K562 (cell line): ENCODE measurements around the gene IL6ST. TPM values are rescaled to one million over a fixed set of nuclear protein-coding genes. Genes with fewer than 3 reads are reported as not detected.

Source experiments
- ATAC-seq: fragments of 200-7000 bp; cut with Tn5 transposase; 3 replicates; pipeline ENCODE4 v1.9.1; 2020; ENCODE audit warnings: moderate library complexity
- BruUV-seq: library from RNA; stranded (reverse); fragments of 400-500 nt; replicated peaks from 2 replicates; lab custom pipeline; 2021; lab: Mats Ljungman, UMichigan
- CTCF ChIA-PET: fragments of 300-600 bp; formaldehyde crosslinking; extraction: SDS; loops from one replicate; lab custom pipeline; 2021; ENCODE audit warnings: low intra/inter-chr PET ratio; lab: Yijun Ruan, JAX
- POLR2A ChIA-PET: fragments of 300-600, 350-650 bp; sonication (Branson Sonifier 250); formaldehyde crosslinking; extraction: SDS; loops from one replicate; lab custom pipeline; 2021; ENCODE audit warnings: antibody characterized with exemption, inconsistent platforms; lab: Yijun Ruan, JAX
- DNase-seq, 4 experiments: peaks; one replicate each; pipeline versions ENCODE4 v3.0.0 to v3.0.0-alpha.2; 2011 to 2018; ENCODE audit warnings: low spot score in 3 of 4, mixed read lengths in 3 of 4; ENCODE audit errors: extremely low read depth in 1 of 4
- FAIRE-seq: peaks from 2 replicates; lab custom pipeline; 2011; peaks lifted over from hg19 to GRCh38; lab: Jason Lieb, UNC
- H2AFZ ChIP-seq: 2 replicates; pipeline ENCODE4 v1.6.0; 2011; ENCODE audit warnings: low read depth, low read length, control low read depth, inconsistent platforms
- H3K27ac ChIP-seq: fragments of 200-600 bp; 3 replicates; pipeline ENCODE4 v1.8.0; 2011; ENCODE audit warnings: low read depth, mild to moderate bottlenecking, control low read depth, inconsistent platforms, low read length, moderate library complexity, mixed read lengths; ENCODE audit errors: extremely low read depth
- H3K27me3 ChIP-seq, 2 experiments: fragments of 300-600 bp in 1 of 2; 2 replicates in 1 of 2; 3 replicates in 1 of 2; pipeline versions ENCODE4 v1.6.0 to v1.8.0; 2011; ENCODE audit warnings: inconsistent platforms in 2 of 2, low read length in 2 of 2, mild to moderate bottlenecking in 1 of 2, mixed read lengths in 1 of 2, moderate library complexity in 1 of 2; ENCODE audit not compliant: control insufficient read depth in 2 of 2, insufficient read depth in 2 of 2
- H3K36me3 ChIP-seq: fragments of 300-600 bp; 3 replicates; pipeline ENCODE4 v1.8.0; 2011; ENCODE audit warnings: mild to moderate bottlenecking, low read length, inconsistent platforms; ENCODE audit not compliant: control insufficient read depth, insufficient read depth
- H3K4me1 ChIP-seq, 2 experiments: fragments of 200-600 bp in 1 of 2; replicated peaks in 1 of 2; 2 replicates in 1 of 2; 3 replicates in 1 of 2; pipeline versions ENCODE4 v1.5.1 to v1.8.0; 2011; ENCODE audit warnings: inconsistent platforms in 2 of 2, low read length in 2 of 2, mild to moderate bottlenecking in 1 of 2, mixed read lengths in 1 of 2, moderate library complexity in 1 of 2; ENCODE audit not compliant: control insufficient read depth in 2 of 2, insufficient read depth in 2 of 2
- H3K4me2 ChIP-seq: 2 replicates; pipeline ENCODE4 v1.6.1; 2011; ENCODE audit warnings: low read length, control low read depth, inconsistent platforms, mixed read lengths; ENCODE audit not compliant: insufficient read depth
- H3K4me3 ChIP-seq: fragments of 200-600 bp; sonication (generic), shearing (Covaris generic); 2 replicates; pipeline ENCODE4 v1.5.1; 2016; ENCODE audit warnings: control low read depth, inconsistent platforms
- H3K79me2 ChIP-seq: fragments of 200-600 bp; 3 replicates; pipeline ENCODE4 v1.8.0; 2011; ENCODE audit warnings: low read length, inconsistent platforms; ENCODE audit not compliant: control insufficient read depth, insufficient read depth
- H3K9ac ChIP-seq, 2 experiments: 2 replicates each; pipeline versions ENCODE4 v1.6.0 to v1.6.1; 2011; ENCODE audit warnings: low read depth in 2 of 2, low read length in 2 of 2, control low read depth in 1 of 2, inconsistent platforms in 1 of 2, mild to moderate bottlenecking in 1 of 2, mixed read lengths in 1 of 2; ENCODE audit not compliant: insufficient read depth in 1 of 2
- H3K9me1 ChIP-seq: one replicate; pipeline ENCODE4 v1.6.0; 2011; ENCODE audit warnings: inconsistent platforms, mild to moderate bottlenecking, low read length, moderate library complexity; ENCODE audit not compliant: control insufficient read depth, insufficient read depth
- H3K9me3 ChIP-seq: replicated peaks from 2 replicates; pipeline ENCODE4 v1.5.1; 2011; ENCODE audit warnings: low read depth, low read length, inconsistent platforms; ENCODE audit not compliant: control insufficient read depth, insufficient read depth
- H4K20me1 ChIP-seq: replicated peaks from 2 replicates; pipeline ENCODE4 v1.6.1; 2011; ENCODE audit warnings: low read length, inconsistent platforms, mixed read lengths; ENCODE audit not compliant: control insufficient read depth, insufficient read depth
- CREM ChIP-seq: IDR thresholded peaks from 2 replicates; pipeline ENCODE4 v1.6.1; 2014; ENCODE audit warnings: antibody characterized with exemption, low read depth
- IRF2 ChIP-seq: sonication (generic); formaldehyde crosslinking; IDR thresholded peaks from 2 replicates; pipeline ENCODE4 v1.8.1; 2022; ENCODE audit warnings: mild to moderate bottlenecking, missing genetic modification reagents
- NCOA1 ChIP-seq: fragments of 450-650 bp; IDR thresholded peaks from 2 replicates; pipeline ENCODE4 v1.6.1; 2016; ENCODE audit warnings: low read depth
- SRSF7 ChIP-seq: fragments of 200-400 bp; formaldehyde crosslinking; optimal IDR thresholded peaks from 2 replicates; pipeline ENCODE3; 2017; ENCODE audit warnings: mild to moderate bottlenecking, low read depth, low read length
- U2AF1 ChIP-seq: fragments of 200-400 bp; formaldehyde crosslinking; optimal IDR thresholded peaks from 2 replicates; pipeline ENCODE3; 2017; ENCODE audit warnings: mild to moderate bottlenecking, low read depth, low read length, moderate library complexity
- WGBS: fragments of 100-300 bp; shearing (Covaris generic); methylation state at CpG from one replicate; pipeline ENCODE4 v1.1.6; 2016; ENCODE audit warnings: low coverage, mixed read lengths; ENCODE audit not compliant: insufficient coverage; ENCODE audit errors: missing lambda C conversion rate; 5-methylcytosine and 5-hydroxymethylcytosine counted together
- in situ Hi-C: fragments of 300-500 bp; cut with MboI; formaldehyde crosslinking; loops from 4 replicates; pipeline ENCODE4 v1.15.0; 2018; ENCODE audit warnings: inconsistent platforms, mixed read lengths
- intact Hi-C: fragments of 100-400 bp; cut with micrococcal nuclease; formaldehyde crosslinking; loops from 2 replicates; pipeline ENCODE4 v1.14.2; 2022
- polyA plus RNA-seq, 8 experiments: library from polyadenylated mRNA; depleted of rRNA in 4 of 8; stranded (reverse) in 5 of 8; unstranded in 3 of 8; fragments of >200 nt; fragmentation: Nextera tagmentation in 2 of 8; fragmentation: Illumina TruSeq in 1 of 8; extraction: Ambion mirVana in 2 of 8; extraction: Trizol in 1 of 8; gene quantifications; 2 replicates each; pipeline versions ENCODE4 v1.2.1 to v1.2.3, GENCODE V29; 2011 to 2014; ENCODE audit warnings: inconsistent platforms in 1 of 8, missing spikeins in 1 of 8
- total RNA-seq, 7 experiments: library from RNA; depleted of rRNA in 6 of 7; stranded (reverse); fragments of >200 nt in 6 of 7; fragmentation: Illumina TruSeq in 2 of 7; extraction: Trizol in 2 of 7; gene quantifications; 2 replicates each; pipeline versions ENCODE4 v1.2.1 to v1.2.3, GENCODE V29; 2011 to 2021; ENCODE audit warnings: low replicate concordance in 1 of 7
- TF ChIP-seq, protein P1 (sequence below): fragments of 250-450 bp; sonication (Bioruptor Pico); IDR thresholded peaks from 2 replicates; pipeline ENCODE4 v1.8.0; 2021; ENCODE audit warnings: moderate library complexity, mild to moderate bottlenecking, inconsistent platforms
- TF ChIP-seq, protein P2 (sequence below): fragments of 450-650 bp; IDR thresholded peaks from 2 replicates; pipeline ENCODE4 v1.7.1; 2018; ENCODE audit warnings: mild to moderate bottlenecking, low read depth; ENCODE audit not compliant: partially characterized antibody
- TF ChIP-seq, protein P3 (sequence below): fragments of 250-450 bp; sonication (Bioruptor Pico); IDR thresholded peaks from 2 replicates; pipeline ENCODE4 v1.5.0; 2021; ENCODE audit warnings: mild to moderate bottlenecking, moderate library complexity

Gene IL6ST
- total and polyA plus RNA-seq, 9 of the 15 experiments (the other 6 are each of a cell fraction or from before 2014, with no cell fraction given), result 2.0 to 27.0 (median 7.9) TPM

DNA sequence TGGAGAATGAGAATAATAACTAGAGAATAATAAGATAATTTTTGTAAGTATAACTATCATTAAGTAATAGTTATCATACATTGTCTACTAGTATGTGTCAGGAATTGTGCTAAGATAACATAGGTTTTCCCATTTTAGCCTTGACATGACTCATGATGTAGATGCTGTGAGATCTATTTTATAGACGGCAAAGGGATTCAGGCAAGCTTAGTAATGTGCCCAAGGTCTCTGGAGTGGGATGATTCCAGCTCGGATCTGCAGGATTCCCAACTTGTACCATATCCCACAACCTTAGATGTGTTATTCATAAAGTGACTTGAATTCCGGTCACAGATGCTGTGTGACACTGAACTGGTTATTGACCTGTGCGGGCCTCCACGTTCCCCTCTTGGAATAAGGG is 92.1 kb downstream of the IL6ST start:
- no peak overlapping the region for H2AFZ ChIP-seq
- no peak for TF ChIP-seq SRSF7
- TF ChIP-seq, protein P1, sequence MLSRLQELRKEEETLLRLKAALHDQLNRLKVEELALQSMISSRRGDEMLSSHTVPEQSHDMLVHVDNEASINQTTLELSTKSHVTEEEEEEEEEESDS (CRISPR knock-in tag), result no peak
- no peak for TF ChIP-seq CREM
- TF ChIP-seq U2AF1, result no peak
- TF ChIP-seq, protein P2, sequence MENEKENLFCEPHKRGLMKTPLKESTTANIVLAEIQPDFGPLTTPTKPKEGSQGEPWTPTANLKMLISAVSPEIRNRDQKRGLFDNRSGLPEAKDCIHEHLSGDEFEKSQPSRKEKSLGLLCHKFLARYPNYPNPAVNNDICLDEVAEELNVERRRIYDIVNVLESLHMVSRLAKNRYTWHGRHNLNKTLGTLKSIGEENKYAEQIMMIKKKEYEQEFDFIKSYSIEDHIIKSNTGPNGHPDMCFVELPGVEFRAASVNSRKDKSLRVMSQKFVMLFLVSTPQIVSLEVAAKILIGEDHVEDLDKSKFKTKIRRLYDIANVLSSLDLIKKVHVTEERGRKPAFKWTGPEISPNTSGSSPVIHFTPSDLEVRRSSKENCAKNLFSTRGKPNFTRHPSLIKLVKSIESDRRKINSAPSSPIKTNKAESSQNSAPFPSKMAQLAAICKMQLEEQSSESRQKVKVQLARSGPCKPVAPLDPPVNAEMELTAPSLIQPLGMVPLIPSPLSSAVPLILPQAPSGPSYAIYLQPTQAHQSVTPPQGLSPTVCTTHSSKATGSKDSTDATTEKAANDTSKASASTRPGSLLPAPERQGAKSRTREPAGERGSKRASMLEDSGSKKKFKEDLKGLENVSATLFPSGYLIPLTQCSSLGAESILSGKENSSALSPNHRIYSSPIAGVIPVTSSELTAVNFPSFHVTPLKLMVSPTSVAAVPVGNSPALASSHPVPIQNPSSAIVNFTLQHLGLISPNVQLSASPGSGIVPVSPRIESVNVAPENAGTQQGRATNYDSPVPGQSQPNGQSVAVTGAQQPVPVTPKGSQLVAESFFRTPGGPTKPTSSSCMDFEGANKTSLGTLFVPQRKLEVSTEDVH, result no peak
- no peak for TF ChIP-seq NCOA1
- TF ChIP-seq IRF2 (CRISPR knock-in tag), result no peak
- TF ChIP-seq, protein P3, sequence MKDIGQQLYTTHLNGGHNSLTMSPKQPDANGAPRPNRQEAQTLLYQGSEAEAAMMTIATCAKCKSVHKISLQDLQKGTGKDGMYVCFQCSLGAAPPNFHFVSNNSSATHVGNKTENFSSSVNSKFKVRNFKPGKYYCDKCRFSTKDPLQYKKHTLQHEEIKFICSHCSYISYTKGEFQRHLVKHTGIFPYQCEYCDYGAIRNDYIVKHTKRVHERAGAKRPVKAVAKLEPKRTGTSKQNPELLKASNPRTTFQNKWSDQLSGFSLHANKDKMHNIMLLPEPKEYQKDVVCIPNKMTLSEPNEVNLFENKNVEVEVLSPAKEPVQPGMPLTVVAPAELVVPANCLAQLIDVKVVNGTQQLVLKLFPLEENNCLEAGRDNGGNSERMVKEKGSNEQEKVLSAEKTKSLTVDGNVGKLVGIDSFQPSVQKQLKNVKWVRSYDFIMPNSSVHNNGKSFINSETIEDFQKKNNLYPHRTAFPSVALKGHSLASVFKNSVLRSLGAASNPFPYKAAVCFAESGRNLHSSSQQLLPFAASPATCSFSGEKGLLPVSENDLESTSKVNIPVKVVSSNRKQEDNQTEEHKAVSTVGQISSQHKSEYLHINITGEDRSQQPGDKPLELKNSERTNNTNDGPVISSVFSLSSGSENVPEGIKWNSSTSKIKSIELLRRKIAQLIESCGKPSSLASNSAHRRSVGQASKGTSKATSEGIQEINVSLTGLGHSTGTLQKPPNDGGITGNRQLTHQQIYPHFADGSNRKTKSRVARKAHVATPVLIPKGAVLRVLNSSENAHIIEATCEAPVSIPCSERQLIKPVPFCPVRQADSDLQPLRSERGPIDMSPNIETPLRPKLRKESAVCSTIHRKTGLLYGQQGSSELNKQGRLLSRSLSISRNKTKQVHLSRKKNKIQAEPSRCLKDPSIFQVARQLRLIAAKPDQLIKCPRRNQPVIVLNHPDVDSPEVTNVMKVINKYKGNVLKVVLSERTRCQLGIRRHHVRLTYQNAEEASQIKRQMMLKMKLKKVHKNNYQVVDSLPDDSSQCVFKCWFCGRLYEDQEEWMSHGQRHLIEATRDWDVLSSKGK (CRISPR knock-in tag), result no peak
- WGBS, result 4% methylated on average over 5 of the region's 5 CpGs
- no peak for DNase-seq
- intact Hi-C loops, result no loop called here
- H3K79me2 ChIP-seq, result no peaks in the 10 kb centered on the region
- no peaks in the 10 kb centered on the region for H3K36me3 ChIP-seq
- no peak for ATAC-seq
- H3K27ac ChIP-seq, result no peak overlapping the region
- ChIA-PET POLR2A (interaction anchor here (1.2 kb wide), 1 partner anchor 14 kb away, joined by 3 read pairs; no protein-coding TSS in a partner anchor), CTCF (no interaction called here)
- no peaks in the 10 kb centered on the region for H3K9me1 ChIP-seq
- in situ Hi-C loops, result no loop called here
- no peak overlapping the region for H3K4me3 ChIP-seq
- H3K4me2 ChIP-seq, result no peak overlapping the region
- H3K9me3 ChIP-seq, result no peaks in the 10 kb centered on the region
- H3K27me3 ChIP-seq, result peaks cover 12 to 30% of the 10 kb centered on the region in 2 experiments
- no peak overlapping the region for H3K9ac ChIP-seq
- no peaks in the 10 kb centered on the region for H3K4me1 ChIP-seq
- no peaks in the 10 kb centered on the region for H4K20me1 ChIP-seq
- BruUV-seq, result no TSS peak
- no peak for FAIRE-seq
